ENCODE measurements around the gene ANKRD44.

The ANKRD44 gene

DNA sequence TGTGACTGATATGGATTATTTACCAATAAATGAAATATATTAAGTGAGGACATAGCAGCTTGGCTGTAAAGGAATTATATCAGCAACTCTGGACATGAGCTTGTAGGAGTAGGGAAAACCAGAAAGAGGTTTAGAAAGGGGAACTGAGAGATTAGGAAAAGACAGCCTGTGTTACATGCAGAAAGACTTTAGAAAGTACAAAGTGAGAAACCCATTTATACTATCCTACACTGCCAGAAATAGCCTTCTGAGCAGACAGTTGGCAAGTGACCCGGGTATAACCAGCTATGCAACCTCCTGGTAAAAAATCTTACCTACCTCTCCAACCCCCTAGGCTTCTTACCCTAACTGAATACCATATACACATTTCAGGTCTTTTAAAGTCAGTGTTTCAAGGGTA, 134.1 kb downstream of the ANKRD44 start:
- DNase-seq (ENCODE audit: low spot score), result no peak

DNA sequence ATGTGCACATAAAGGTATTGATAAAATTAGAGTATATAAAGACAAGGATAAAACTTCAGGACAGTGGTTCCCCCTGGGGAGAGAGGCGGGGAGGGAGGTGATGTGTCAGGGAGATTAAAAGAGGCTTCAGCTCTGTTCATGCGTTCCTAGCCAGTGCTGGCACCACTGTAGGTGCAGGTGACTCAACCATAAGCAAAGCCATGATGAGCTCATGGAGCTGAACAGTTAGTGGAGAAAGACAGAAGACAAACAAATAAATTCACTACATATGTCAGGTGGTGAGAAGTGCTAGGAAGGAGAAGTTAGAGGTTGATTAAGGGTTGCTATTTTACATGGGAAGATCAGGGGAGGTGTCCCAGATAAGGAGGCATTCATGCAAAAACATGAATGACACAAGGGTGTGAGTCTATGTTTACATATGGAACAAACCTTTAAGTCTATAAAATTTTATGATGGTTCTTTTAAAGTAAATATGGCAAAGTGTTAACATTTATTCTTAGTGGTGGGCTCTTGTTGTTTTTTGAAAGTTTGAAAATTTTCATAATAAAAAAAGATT, 136.0 kb downstream of the ANKRD44 start:
- peak; percentile 24 for DNase-seq (ENCODE audit: low spot score)

DNA sequence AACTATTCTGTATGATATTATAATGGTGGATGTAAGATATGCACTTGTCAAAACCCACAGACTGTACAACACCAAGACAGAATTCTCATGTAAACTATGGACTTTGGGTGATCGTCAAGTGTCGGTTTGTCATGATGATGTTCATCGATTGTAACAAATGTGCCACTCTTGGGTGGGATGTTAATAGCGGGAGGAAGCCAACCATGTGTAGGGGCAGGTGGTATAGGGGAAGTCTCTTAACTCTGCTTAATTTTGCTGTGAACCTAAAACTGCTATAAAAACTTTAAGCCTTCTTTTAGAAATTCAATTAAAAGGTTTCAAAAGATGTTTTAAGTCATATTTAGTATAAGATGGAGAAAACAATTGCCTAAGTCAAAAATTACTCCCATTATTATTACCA, 139.0 kb downstream of the ANKRD44 start:
- DNase-seq (ENCODE audit: low spot score), result no peak

DNA sequence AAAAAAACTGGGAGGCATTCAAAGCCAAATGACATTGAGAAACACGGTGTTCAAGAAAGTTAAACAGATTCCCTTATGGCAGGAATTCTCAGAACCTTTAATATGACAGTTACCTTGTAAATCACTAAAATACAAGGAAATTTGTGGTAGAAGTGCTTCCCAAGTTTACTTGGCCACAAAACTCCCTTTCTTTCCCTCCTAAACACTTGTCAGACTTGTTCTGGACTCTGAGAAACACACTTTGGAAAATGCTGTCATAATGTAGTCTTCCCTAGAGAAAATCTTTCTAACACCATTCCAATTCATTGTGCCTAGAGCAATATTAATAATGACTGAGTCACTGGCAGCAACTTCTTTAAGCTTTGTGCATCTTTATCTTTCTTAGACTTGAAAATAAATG, 140.4 kb downstream of the ANKRD44 start:
- DNase-seq (ENCODE audit: low spot score), result no peak

GRCh38 chr2:197168705-197169104, 141.9 kb downstream of the ANKRD44 start:
- DNase-seq (ENCODE audit: low spot score), result peak; percentile 72

DNA sequence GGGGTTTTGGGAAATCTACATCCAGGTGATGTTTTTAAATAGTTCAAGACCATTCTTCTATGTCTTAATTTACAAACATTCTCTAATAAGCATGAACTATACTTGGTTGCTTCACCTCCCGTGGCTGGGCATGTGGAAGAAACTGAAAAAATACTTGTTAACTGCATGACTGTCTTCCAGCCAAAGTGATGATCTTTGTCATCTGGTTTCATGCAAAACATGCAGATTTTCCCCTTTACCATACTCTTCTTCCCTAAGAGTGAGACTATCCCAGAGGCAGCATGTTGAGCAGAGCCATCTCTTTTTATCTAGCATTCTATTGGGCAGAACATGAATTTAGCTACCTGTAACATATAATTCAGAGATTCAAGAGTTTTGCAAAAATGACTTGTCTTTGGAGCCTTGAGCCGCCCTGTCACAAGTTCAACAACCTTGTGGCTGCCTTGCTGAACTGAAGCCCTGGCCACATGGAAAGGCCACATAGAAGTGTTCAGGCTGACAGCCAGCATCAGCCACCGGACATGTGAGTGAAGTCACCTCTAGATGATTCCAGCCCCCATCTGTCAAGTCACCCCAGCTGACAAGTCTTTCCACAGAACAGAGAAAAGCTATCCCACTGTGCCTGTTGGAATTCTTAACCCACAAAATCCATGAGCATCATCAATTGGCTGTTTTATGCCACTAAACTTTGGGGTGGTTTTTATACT, 142.8 kb downstream of the ANKRD44 start:
- no peak for DNase-seq (ENCODE audit: low spot score)

DNA sequence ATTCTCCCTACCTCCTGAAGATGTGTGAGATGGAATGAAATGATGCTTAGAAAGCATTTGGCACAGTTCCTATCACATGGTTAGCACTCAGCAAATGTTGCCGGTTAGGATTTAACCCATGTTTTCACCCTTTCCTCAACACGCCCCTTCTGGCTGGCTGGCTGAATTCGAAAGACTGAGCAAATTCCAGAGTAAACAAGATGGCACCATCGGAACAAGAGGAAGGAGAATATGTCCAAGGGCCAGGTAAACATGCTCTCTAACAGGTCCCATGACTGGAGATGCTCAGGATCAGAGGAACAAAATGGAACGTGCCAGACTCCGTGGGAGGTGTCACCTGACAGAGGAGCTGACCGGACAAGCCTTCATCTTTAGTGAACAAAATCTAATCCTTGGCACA, 145.6 kb downstream of the ANKRD44 start:
- DNase-seq (ENCODE audit: low spot score), result no peak

GRCh38 chr2:197164141-197164754, 146.3 kb downstream of the ANKRD44 start:
- no peak for DNase-seq (ENCODE audit: low spot score)

DNA sequence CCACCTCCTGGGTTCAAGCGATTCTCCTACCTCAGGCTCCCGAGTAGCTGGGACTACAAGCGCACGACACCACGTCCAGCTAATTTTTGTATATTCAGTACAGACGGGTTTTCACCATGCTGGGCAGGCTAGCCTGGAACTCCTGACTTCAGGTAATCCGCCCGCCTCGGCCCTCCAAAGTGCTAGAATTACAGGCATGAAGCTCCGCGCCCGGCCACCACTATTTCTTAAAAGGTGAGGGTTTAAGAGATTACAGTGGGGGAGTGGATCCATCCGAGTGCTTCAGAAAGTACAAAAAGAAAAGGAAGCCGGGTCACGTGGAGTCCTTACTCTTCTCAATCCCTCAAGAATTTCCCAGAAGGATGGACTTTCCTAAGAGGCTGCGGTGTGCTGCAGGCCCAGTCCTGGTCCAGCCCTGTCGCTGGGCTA, 146.9 kb downstream of the ANKRD44 start:
- DNase-seq (ENCODE audit: low spot score), result no peak

GRCh38 chr2:197161774-197162173, 148.8 kb downstream of the ANKRD44 start:
- no peak for DNase-seq (ENCODE audit: low spot score)

DNA sequence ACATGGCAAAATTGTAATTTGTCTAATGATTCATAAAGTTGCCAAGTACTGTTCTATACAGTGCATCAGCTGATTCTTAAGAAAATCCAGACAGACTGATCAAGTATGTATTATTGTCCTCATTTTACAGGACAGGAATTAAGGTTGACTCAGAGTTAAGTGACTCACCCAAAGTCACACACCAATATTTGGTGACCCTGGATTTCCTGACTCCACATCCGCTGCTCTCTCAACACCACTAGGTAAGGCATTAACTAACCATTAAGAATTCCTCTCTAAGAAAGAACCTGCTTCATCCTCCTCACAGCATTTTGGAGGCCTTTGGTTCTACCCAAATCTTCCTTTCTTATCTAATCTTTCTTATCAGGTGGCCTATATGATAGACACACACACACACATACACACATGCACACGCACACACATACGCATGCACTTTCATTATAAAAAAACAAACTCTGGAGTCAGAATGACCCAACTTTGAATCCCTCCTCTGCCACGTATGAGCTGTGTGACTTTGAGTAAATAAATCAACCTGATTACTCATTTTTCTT, 150.8 kb downstream of the ANKRD44 start:
- peak; percentile 79 for DNase-seq (ENCODE audit: low spot score)

DNA sequence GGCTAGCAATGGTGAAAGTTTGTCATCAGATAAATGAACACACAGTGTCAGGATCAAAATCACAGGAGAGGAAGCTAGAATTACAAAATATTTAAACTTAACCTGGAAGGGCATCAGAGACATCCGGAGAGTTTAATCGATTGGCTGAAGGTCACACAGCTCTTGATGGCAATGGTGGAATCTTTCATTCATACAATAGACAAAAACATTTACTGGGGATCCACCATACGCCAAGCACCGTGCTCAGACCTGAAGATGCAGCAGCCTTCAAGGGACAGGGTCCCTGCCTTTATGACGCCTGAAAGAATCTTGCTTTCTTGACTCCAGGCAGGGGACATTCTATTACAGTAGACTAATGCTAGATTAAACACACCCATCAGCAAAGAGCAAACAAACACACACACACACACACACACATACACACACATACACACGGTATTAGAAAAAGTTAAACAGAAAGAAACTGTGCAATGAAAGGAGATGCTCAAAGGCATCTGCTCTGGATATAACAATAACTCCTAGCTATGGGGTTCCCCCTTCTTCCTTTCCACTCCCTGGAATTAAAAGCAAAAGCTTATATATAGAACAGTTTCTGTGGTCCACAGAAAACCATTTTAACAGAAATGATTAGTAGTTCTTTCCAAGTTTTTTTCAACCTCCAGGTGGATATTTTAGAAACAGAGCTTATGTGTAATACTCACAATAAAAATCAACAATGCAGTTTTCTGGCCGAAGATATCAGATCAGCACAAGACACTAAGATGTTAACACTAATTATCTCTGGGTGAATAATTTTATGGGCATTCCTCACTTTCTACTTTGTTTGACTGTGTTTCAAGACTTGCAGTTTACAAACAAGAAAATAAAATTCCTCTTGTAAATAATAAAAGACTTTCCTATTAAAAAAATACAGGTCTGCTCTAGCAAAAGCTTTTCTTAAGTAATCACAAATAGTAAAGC, 151.7 kb downstream of the ANKRD44 start:
- no peak for DNase-seq (ENCODE audit: low spot score)

- DNase-seq (ENCODE audit: low spot score), result no peak
Observed at GRCh38 chr2:197157879-197158537, 152.6 kb downstream of the ANKRD44 start.

DNA sequence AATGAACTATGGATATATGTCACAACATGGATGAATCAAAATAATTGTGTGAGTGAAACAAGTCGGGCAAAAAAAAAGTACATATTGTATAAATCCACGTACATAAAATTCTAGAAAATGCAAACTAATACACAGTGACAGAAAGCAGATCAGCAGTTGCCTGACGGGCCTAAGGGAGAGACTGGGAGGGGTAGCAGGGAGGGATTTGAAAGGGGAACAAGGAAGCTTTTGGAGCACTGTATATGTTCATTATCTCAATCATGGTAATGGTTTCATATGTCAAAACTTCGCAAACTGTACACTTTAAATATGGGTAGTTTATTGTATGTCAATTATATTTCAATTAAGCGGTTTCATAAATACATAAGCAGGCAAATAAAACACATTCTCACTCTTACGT, 153.8 kb downstream of the ANKRD44 start:
- no peak for DNase-seq (ENCODE audit: low spot score)

GRCh38 chr2:197152451-197153228, 157.9 kb downstream of the ANKRD44 start:
- peak; percentile 44 for DNase-seq (ENCODE audit: low spot score)

DNA sequence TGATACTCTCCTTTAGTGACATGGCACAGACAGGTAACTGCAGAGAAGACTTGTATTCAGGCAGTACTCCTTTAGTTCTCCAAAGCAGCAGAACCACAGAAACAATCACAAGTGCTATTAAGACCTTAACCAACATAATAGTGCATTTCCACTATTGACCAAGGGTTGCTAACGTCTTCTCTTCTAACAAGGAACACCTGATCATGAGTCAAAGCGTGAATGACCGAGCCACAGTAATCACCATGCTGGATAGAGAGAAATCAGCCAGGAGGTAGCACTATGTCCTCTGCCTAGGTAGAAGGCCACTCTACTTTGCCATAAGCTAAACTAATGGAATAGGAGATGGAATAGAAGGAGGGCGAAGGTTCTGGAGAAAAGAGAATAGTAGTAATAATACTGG, 161.0 kb downstream of the ANKRD44 start:
- DNase-seq (ENCODE audit: low spot score), result no peak

DNA sequence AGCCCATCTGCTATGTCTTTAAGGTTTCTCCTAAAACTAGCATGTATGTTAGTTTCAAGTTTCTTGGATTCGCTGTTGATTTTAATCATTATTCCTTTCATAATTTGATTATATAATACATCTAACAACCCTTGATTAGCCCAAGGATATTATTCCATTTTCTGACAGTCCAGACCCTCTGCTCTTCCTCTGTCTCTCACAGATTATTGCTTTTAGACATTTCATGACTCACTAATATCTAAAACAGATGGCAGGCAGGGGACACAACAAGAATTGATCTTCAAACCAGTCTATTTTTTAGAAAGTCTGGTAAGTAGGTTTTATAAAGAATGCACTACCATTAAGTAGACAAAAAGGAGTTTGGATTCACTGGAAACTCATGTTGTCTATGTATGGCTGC, 162.2 kb downstream of the ANKRD44 start:
- no peak for DNase-seq (ENCODE audit: low spot score)

DNA sequence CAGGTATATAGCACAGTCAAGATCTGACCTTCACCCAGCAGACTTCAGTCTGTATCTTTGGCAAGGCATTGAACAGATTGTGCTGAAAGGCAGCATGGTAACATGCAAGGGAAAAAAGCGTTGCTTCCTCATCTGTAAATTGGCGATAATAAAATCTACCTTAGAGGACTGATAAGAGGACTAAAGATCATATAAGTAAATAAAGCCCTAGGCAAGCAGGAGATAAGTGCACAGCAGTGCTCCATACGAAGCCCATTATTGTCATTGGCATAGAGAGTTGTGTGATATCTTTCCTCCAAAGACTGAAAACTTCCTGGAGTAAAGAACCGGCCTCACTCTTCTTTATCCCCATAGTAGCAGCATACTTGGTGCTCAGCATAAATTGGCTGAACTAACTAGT, 162.6 kb downstream of the ANKRD44 start:
- DNase-seq (ENCODE audit: low spot score), result no peak

DNA sequence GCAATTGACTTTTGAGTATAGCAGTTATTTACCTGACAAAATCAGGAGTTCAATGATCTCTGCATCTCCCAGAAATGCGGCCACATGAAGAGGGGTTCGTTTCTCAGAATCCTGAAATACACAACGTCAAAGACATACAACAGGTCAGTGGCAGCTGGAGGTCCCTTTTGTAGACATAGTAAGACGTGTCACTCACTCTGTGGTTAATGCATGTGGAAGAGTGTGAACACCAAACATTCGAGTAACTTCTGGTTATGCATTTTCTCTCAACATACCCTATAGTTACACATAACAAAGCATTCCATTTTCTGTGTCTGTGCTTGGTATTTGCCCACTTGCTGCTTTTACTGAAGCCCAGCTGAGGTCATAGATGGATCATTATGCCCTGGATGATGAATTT, 163.6 kb downstream of the ANKRD44 start:
- DNase-seq (ENCODE audit: low spot score), result peak; percentile 21

- DNase-seq (ENCODE audit: low spot score), result peak; percentile 60
Observed at GRCh38 chr2:197145471-197146056, 165.0 kb downstream of the ANKRD44 start.

Measured in CD4-positive, alpha-beta T cell treated with Interleukin-2 at 100 ng/mL for 4 hours (primary cell).